HepG2 (cell line): Measurements from ENCODE around the gene ARID1A. TPM values are rescaled to one million over a fixed set of nuclear protein-coding genes. Genes with fewer than 3 reads are reported as not detected.

ENCODE experiments used
- BRF2 ChIP-seq: sonication (generic); formaldehyde crosslinking; IDR thresholded peaks from 2 replicates; pipeline ENCODE4 v1.8.1; 2022; ENCODE audit warnings: mild to moderate bottlenecking, missing genetic modification reagents
- HMG20B ChIP-seq: conservative IDR thresholded peaks from 2 replicates; pipeline ENCODE4 v1.6.1; 2016; ENCODE audit warnings: missing genetic modification reagents, missing compliant biosample characterization
- IRX3 ChIP-seq: sonication (generic); formaldehyde crosslinking; IDR thresholded peaks from 2 replicates; pipeline ENCODE4 v1.8.1; 2023; ENCODE audit warnings: mild to moderate bottlenecking, low read depth, missing genetic modification reagents, borderline replicate concordance
- JUN ChIP-seq: sonication (generic); formaldehyde crosslinking; IDR thresholded peaks from 2 replicates; pipeline ENCODE4 v1.4.0; 2020; ENCODE audit warnings: mild to moderate bottlenecking, missing genetic modification reagents
- KAT7 ChIP-seq: IDR thresholded peaks from 2 replicates; pipeline ENCODE4 v1.6.1; 2018; ENCODE audit warnings: borderline replicate concordance, missing compliant biosample characterization
- KDM4B ChIP-seq: sonication (generic); formaldehyde crosslinking; IDR thresholded peaks from 2 replicates; pipeline ENCODE4 v1.4.0; 2020; ENCODE audit warnings: missing genetic modification reagents
- KDM5A ChIP-seq: fragments of 200-600 bp; sonication (generic); IDR thresholded peaks from 2 replicates; pipeline ENCODE4 v1.7.0; 2018; ENCODE audit warnings: antibody characterized with exemption, mild to moderate bottlenecking, low read length, borderline replicate concordance
- MYC ChIP-seq: sonication (generic); formaldehyde crosslinking; IDR thresholded peaks from 2 replicates; pipeline ENCODE4 v1.9.0; 2021; ENCODE audit warnings: missing genetic modification reagents, borderline replicate concordance
- NCOR1 ChIP-seq: fragments of 200-600 bp; sonication (generic); IDR thresholded peaks from 2 replicates; pipeline ENCODE4 v1.7.0; 2017; ENCODE audit warnings: antibody characterized with exemption, low read length, borderline replicate concordance
- UBTF ChIP-seq: sonication (generic); formaldehyde crosslinking; IDR thresholded peaks from 2 replicates; pipeline ENCODE4 v1.4.0; 2020; ENCODE audit warnings: mild to moderate bottlenecking, missing genetic modification reagents
- YEATS4 ChIP-seq: sonication (generic); formaldehyde crosslinking; IDR thresholded peaks from 2 replicates; pipeline ENCODE4 v1.4.0; 2020; ENCODE audit warnings: missing genetic modification reagents, borderline replicate concordance
- ZBTB38 ChIP-seq: sonication (generic); formaldehyde crosslinking; IDR thresholded peaks from 2 replicates; pipeline ENCODE4 v1.5.1; 2020; ENCODE audit warnings: mild to moderate bottlenecking, missing genetic modification reagents
- ZFP36 ChIP-seq: fragments of 150-350 bp; IDR thresholded peaks from 2 replicates; pipeline ENCODE4 v1.6.1; 2018; ENCODE audit warnings: borderline replicate concordance, low read length, low read depth; ENCODE audit not compliant: partially characterized antibody
- ZFYVE20 ChIP-seq: sonication (generic); formaldehyde crosslinking; IDR thresholded peaks from 2 replicates; pipeline ENCODE4 v1.8.0; 2023; ENCODE audit warnings: low read depth, mild to moderate bottlenecking, moderate library complexity, missing genetic modification reagents, borderline replicate concordance
- ZHX1 ChIP-seq: sonication (generic); formaldehyde crosslinking; IDR thresholded peaks from 2 replicates; pipeline ENCODE4 v1.8.1; 2022; ENCODE audit warnings: low read depth, mild to moderate bottlenecking, missing genetic modification reagents
- ZNF609 ChIP-seq: sonication (generic); formaldehyde crosslinking; IDR thresholded peaks from 2 replicates; pipeline ENCODE4 v1.4.0; 2020; ENCODE audit warnings: mild to moderate bottlenecking, missing genetic modification reagents, borderline replicate concordance
- polyA plus RNA-seq, 8 experiments: library from polyadenylated mRNA; depleted of rRNA in 3 of 8; stranded (reverse) in 7 of 8; unstranded in 1 of 8; fragments of >200 nt; fragmentation: Illumina TruSeq in 4 of 8; extraction: Trizol in 4 of 8; gene quantifications; 2 replicates each; pipeline versions ENCODE4 v1.2.1 to v1.2.3, GENCODE V29; 2011 to 2016; ENCODE audit warnings: low read depth in 4 of 8, missing spikeins in 1 of 8, mixed read lengths in 1 of 8; ENCODE audit not compliant: insufficient read depth in 1 of 8
- total RNA-seq, 5 experiments: library from RNA; depleted of rRNA; stranded (reverse); fragments of >200 nt; fragmentation: Illumina TruSeq; extraction: Trizol; gene quantifications; 2 replicates each; pipeline ENCODE4 v1.2.3, GENCODE V29; 2016; ENCODE audit warnings: low read depth in 1 of 5

ARID1A gene
- total and polyA plus RNA-seq, 2 of the 13 experiments (the other 11 are each of a cell fraction or from before 2014, with no cell fraction given), result 11.9 to 15.9 TPM

- TF ChIP-seq ZHX1 (CRISPR knock-in tag), result 0 out of 2 replicates have a peak, but pooled peaks have one; percentile 29
- peak; percentile 49; the same call in 1 of the 2 replicates for TF ChIP-seq ZNF609 (CRISPR knock-in tag)
- peak; percentile 30; the same call in 1 of the 2 replicates for TF ChIP-seq HMG20B (CRISPR knock-in tag)
- peak; percentile 24; the same call in 1 of the 2 replicates for TF ChIP-seq JUN (CRISPR knock-in tag)
- TF ChIP-seq ZFP36, result no peak
- TF ChIP-seq MYC (CRISPR knock-in tag), result peak; percentile 59; the same call in 1 of the 2 replicates
- 0 out of 2 replicates have a peak, but pooled peaks have one; percentile 40 for TF ChIP-seq UBTF (CRISPR knock-in tag)
- TF ChIP-seq BRF2, result peak; percentile 20; the same call in 1 of the 2 replicates
- TF ChIP-seq KDM4B, result 0 out of 2 replicates have a peak, but pooled peaks have one; percentile 39
- 0 out of 2 replicates have a peak, but pooled peaks have one; percentile 19 for TF ChIP-seq NCOR1
- TF ChIP-seq ZBTB38 (CRISPR knock-in tag), result peak; percentile 0; the same call in 1 of the 2 replicates
- 0 out of 2 replicates have a peak, but pooled peaks have one; percentile 33 for TF ChIP-seq IRX3
- no peak for TF ChIP-seq KAT7
- peak; percentile 67 for TF ChIP-seq KDM5A
- peak; percentile 63; the same call in 1 of the 2 replicates for TF ChIP-seq YEATS4 (CRISPR knock-in tag)
- 0 out of 2 replicates have a peak, but pooled peaks have one; percentile 46 for TF ChIP-seq ZFYVE20 (CRISPR knock-in tag)
Measured at GRCh38 chr1:26787706-26788514, 92.1 kb downstream of the ARID1A start, which contains the start of gene PIGV (continued).
